Loucy (cell line): ENCODE results near the gene AUP1.

Experiments used
- H2AFZ ChIP-seq: fragments of 200-600 bp; sonication (generic); 2 replicates; pipeline ENCODE4 v1.6.0; 2016; ENCODE audit warnings: antibody characterized with exemption, mild to moderate bottlenecking, low read length, moderate library complexity
- H3F3A ChIP-seq: fragments of 200-600 bp; 2 replicates; pipeline ENCODE4 v1.6.0; 2016; ENCODE audit warnings: antibody characterized with exemption, low read depth, mild to moderate bottlenecking
- H3K27me3 ChIP-seq: fragments of 200-600 bp; sonication (generic); 2 replicates; pipeline ENCODE4 v1.6.1; 2014; ENCODE audit warnings: low read length, mild to moderate bottlenecking; ENCODE audit not compliant: insufficient read depth, poor library complexity, severe bottlenecking
- H3K36me3 ChIP-seq: fragments of 200-600 bp; sonication (generic); 2 replicates; pipeline ENCODE4 v1.6.1; 2016; ENCODE audit warnings: low read length; ENCODE audit not compliant: insufficient read depth
- H3K4me1 ChIP-seq: fragments of 200-600 bp; sonication (generic); 2 replicates; pipeline ENCODE4 v1.5.1; 2014; ENCODE audit warnings: low read length, mild to moderate bottlenecking; ENCODE audit not compliant: insufficient read depth, poor library complexity, severe bottlenecking
- H3K4me2 ChIP-seq: fragments of 200-600 bp; sonication (generic); 2 replicates; pipeline ENCODE4 v1.6.0; 2014; ENCODE audit warnings: antibody characterized with exemption, low read length, low read depth, mild to moderate bottlenecking; ENCODE audit not compliant: poor library complexity, severe bottlenecking
- H3K4me3 ChIP-seq: fragments of 200-600 bp; sonication (generic); 2 replicates; pipeline ENCODE4 v1.5.1; 2014; ENCODE audit warnings: low read length, mild to moderate bottlenecking, mixed read lengths; ENCODE audit not compliant: poor library complexity, severe bottlenecking
- H3K79me2 ChIP-seq: fragments of 200-600 bp; sonication (generic); 2 replicates; pipeline ENCODE4 v1.6.1; 2014; ENCODE audit warnings: low read length; ENCODE audit not compliant: insufficient read depth
- H3K9ac ChIP-seq: fragments of 200-600 bp; sonication (generic); 2 replicates; pipeline ENCODE4 v1.6.0; 2014; ENCODE audit warnings: mild to moderate bottlenecking, low read depth, low read length, moderate library complexity; ENCODE audit not compliant: poor library complexity, severe bottlenecking
- H3K9me2 ChIP-seq: fragments of 200-600 bp; sonication (generic); replicated peaks from 2 replicates; pipeline ENCODE4 v1.6.1; 2016; ENCODE audit warnings: low read depth, low read length, mixed read lengths
- H3K9me3 ChIP-seq: fragments of 200-600 bp; sonication (generic); 2 replicates; pipeline ENCODE4 v1.6.1; 2014; ENCODE audit warnings: mild to moderate bottlenecking, antibody characterized with exemption, low read length, low read depth; ENCODE audit not compliant: insufficient read depth
- H4K20me1 ChIP-seq: fragments of 200-600 bp; sonication (generic); 2 replicates; pipeline ENCODE4 v1.6.0; 2014; ENCODE audit warnings: antibody characterized with exemption, low read length, mild to moderate bottlenecking; ENCODE audit not compliant: insufficient read depth, poor library complexity, severe bottlenecking
- EZH2phosphoT487 ChIP-seq: fragments of 200-600 bp; IDR thresholded peaks from 2 replicates; pipeline ENCODE4 v1.6.1; 2018; ENCODE audit warnings: antibody characterized with exemption, mild to moderate bottlenecking, moderate library complexity, borderline replicate concordance
- TF ChIP-seq, protein P1 (sequence below): fragments of 200-600 bp; sonication (generic); conservative IDR thresholded peaks from 2 replicates; pipeline ENCODE4 v1.5.1; 2014; ENCODE audit warnings: mild to moderate bottlenecking, antibody characterized with exemption, low read length

AUP1 gene

GRCh38 chr2:74515271-74515980, 14.1 kb downstream of the AUP1 start:
- Histone ChIP-seq H3K9me3 (no peaks in the 10 kb centered on the region), H3K79me2 (no peaks in the 10 kb centered on the region), H3K9me2 (no peaks in the 10 kb centered on the region), H3K4me3 (no peak overlapping the region), H3K36me3 (no peaks in the 10 kb centered on the region), H3K9ac (no peak overlapping the region), H3F3A (no peaks in the 10 kb centered on the region), H3K27me3 (peaks cover 14% of the 10 kb centered on the region), H3K4me1 (peaks cover 5% of the 10 kb centered on the region), H4K20me1 (no peaks in the 10 kb centered on the region), H2AFZ (no peak overlapping the region), H3K4me2 (no peak overlapping the region)
- TF ChIP-seq, protein P1, sequence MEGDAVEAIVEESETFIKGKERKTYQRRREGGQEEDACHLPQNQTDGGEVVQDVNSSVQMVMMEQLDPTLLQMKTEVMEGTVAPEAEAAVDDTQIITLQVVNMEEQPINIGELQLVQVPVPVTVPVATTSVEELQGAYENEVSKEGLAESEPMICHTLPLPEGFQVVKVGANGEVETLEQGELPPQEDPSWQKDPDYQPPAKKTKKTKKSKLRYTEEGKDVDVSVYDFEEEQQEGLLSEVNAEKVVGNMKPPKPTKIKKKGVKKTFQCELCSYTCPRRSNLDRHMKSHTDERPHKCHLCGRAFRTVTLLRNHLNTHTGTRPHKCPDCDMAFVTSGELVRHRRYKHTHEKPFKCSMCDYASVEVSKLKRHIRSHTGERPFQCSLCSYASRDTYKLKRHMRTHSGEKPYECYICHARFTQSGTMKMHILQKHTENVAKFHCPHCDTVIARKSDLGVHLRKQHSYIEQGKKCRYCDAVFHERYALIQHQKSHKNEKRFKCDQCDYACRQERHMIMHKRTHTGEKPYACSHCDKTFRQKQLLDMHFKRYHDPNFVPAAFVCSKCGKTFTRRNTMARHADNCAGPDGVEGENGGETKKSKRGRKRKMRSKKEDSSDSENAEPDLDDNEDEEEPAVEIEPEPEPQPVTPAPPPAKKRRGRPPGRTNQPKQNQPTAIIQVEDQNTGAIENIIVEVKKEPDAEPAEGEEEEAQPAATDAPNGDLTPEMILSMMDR: no peak
- no peak for TF ChIP-seq EZH2phosphoT487

- TF ChIP-seq EZH2phosphoT487: no peak
- TF ChIP-seq, protein P1: no peak
- H3K9me2 ChIP-seq: no peaks in the 10 kb centered on the region
- peaks cover 14% of the 10 kb centered on the region for H3K27me3 ChIP-seq
- H2AFZ ChIP-seq: peak within 1 kb of the TSS; percentile 43; the same call in 1 of the 2 replicates
- H3K9me3 ChIP-seq: no peaks in the 10 kb centered on the region
- H3K36me3 ChIP-seq: no peaks in the 10 kb centered on the region
- no peaks in the 10 kb centered on the region for H3K79me2 ChIP-seq
- H3K4me1 ChIP-seq: peaks cover 5% of the 10 kb centered on the region
- peak within 1 kb of the TSS; percentile 54 for H3K4me2 ChIP-seq
- no peaks in the 10 kb centered on the region for H4K20me1 ChIP-seq
- H3K9ac ChIP-seq: peak within 1 kb of the TSS; percentile 8
- no peaks in the 10 kb centered on the region for H3F3A ChIP-seq
- H3K4me3 ChIP-seq: peak within 1 kb of the TSS; percentile 53
Measured at GRCh38 chr2:74514368-74515270, 14.9 kb downstream of the AUP1 start, which contains the start of gene TLX2. TSS of gene TLX2 (plus strand) at chr2:74514450. CDS start at chr2:74514807, 357 bp downstream.

DNA sequence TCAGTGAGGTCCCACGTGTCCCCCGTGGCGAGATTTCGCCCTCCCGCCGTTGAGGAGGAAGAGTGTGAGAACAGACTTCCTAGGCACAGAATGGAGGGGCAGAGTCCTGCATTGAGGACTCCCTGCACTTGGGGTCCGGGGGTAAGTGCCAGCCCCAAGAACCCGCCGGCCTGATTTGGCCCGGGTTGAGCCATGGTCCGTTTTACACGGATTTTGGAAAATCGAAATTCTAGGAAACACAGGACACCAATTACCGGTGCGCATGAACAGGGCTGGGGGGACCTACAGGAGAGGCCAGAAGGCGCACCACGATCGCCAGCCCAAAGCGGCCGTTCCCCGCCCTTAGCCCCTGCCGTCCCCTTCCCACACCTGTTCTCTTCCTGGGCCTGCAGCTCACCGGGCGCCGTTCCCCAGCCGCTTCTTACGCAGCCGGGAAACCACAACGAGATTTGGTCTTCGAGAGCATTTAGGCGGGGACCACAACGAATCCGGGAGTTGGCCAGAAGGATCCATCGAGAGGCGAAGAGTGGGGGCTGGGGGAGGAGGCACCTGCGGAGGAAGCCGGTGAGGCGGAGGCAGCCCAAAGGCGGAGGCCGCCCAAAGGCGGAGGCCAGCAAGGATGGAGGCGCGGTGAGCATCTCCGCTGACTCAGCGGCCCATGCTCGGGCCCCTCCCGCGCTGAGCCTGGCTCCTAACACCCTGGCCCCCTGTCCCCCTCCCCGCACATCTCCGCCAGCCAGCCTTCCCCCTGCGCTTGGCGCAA, 15.7 kb downstream of the AUP1 start:
- Histone ChIP-seq H3K9me2 (no peaks in the 10 kb centered on the region), H4K20me1 (no peaks in the 10 kb centered on the region), H3K4me2 (peak overlapping the region; percentile 54), H3K4me3 (peak overlapping the region; percentile 53), H3K27me3 (peaks cover 14% of the 10 kb centered on the region), H3K4me1 (peaks cover 5% of the 10 kb centered on the region), H3K9me3 (no peaks in the 10 kb centered on the region), H3K9ac (peak overlapping the region; percentile 8), H3F3A (no peaks in the 10 kb centered on the region), H3K79me2 (no peaks in the 10 kb centered on the region), H2AFZ (peak overlapping the region; percentile 43; the same call in 1 of the 2 replicates), H3K36me3 (no peaks in the 10 kb centered on the region)
- no peak for TF ChIP-seq EZH2phosphoT487
- TF ChIP-seq, protein P1: no peak
